K562 (cell line): ENCODE measurements around the gene ARL5C. TPM values are rescaled to one million over a fixed set of nuclear protein-coding genes. Genes with fewer than 3 reads are reported as not detected.

Experiments used
- ATAC-seq: fragments of 200-7000 bp; cut with Tn5 transposase; 3 replicates; pipeline ENCODE4 v1.9.1; 2020; ENCODE audit warnings: moderate library complexity
- BruUV-seq: library from RNA; stranded (reverse); fragments of 400-500 nt; replicated peaks from 2 replicates; lab custom pipeline; 2021; lab: Mats Ljungman, UMichigan
- CTCF ChIA-PET: fragments of 300-600 bp; formaldehyde crosslinking; extraction: SDS; loops from one replicate; lab custom pipeline; 2021; ENCODE audit warnings: low intra/inter-chr PET ratio; lab: Yijun Ruan, JAX
- POLR2A ChIA-PET: fragments of 300-600, 350-650 bp; sonication (Branson Sonifier 250); formaldehyde crosslinking; extraction: SDS; loops from one replicate; lab custom pipeline; 2021; ENCODE audit warnings: antibody characterized with exemption, inconsistent platforms; lab: Yijun Ruan, JAX
- DNase-seq, 4 experiments: peaks; one replicate each; pipeline versions ENCODE4 v3.0.0 to v3.0.0-alpha.2; 2011 to 2018; ENCODE audit warnings: low spot score in 3 of 4, mixed read lengths in 3 of 4; ENCODE audit errors: extremely low read depth in 1 of 4
- FAIRE-seq: peaks from 2 replicates; lab custom pipeline; 2011; peaks lifted over from hg19 to GRCh38; lab: Jason Lieb, UNC
- H2AFZ ChIP-seq: 2 replicates; pipeline ENCODE4 v1.6.0; 2011; ENCODE audit warnings: low read depth, low read length, control low read depth, inconsistent platforms
- H3K27ac ChIP-seq: fragments of 200-600 bp; 3 replicates; pipeline ENCODE4 v1.8.0; 2011; ENCODE audit warnings: low read depth, mild to moderate bottlenecking, control low read depth, inconsistent platforms, low read length, moderate library complexity, mixed read lengths; ENCODE audit errors: extremely low read depth
- H3K27me3 ChIP-seq, 2 experiments: fragments of 300-600 bp in 1 of 2; 2 replicates in 1 of 2; 3 replicates in 1 of 2; pipeline versions ENCODE4 v1.6.0 to v1.8.0; 2011; ENCODE audit warnings: inconsistent platforms in 2 of 2, low read length in 2 of 2, mild to moderate bottlenecking in 1 of 2, mixed read lengths in 1 of 2, moderate library complexity in 1 of 2; ENCODE audit not compliant: control insufficient read depth in 2 of 2, insufficient read depth in 2 of 2
- H3K36me3 ChIP-seq: fragments of 300-600 bp; 3 replicates; pipeline ENCODE4 v1.8.0; 2011; ENCODE audit warnings: mild to moderate bottlenecking, low read length, inconsistent platforms; ENCODE audit not compliant: control insufficient read depth, insufficient read depth
- H3K4me1 ChIP-seq, 2 experiments: fragments of 200-600 bp in 1 of 2; replicated peaks in 1 of 2; 2 replicates in 1 of 2; 3 replicates in 1 of 2; pipeline versions ENCODE4 v1.5.1 to v1.8.0; 2011; ENCODE audit warnings: inconsistent platforms in 2 of 2, low read length in 2 of 2, mild to moderate bottlenecking in 1 of 2, mixed read lengths in 1 of 2, moderate library complexity in 1 of 2; ENCODE audit not compliant: control insufficient read depth in 2 of 2, insufficient read depth in 2 of 2
- H3K4me2 ChIP-seq: 2 replicates; pipeline ENCODE4 v1.6.1; 2011; ENCODE audit warnings: low read length, control low read depth, inconsistent platforms, mixed read lengths; ENCODE audit not compliant: insufficient read depth
- H3K4me3 ChIP-seq: fragments of 200-600 bp; sonication (generic), shearing (Covaris generic); 2 replicates; pipeline ENCODE4 v1.5.1; 2016; ENCODE audit warnings: control low read depth, inconsistent platforms
- H3K79me2 ChIP-seq: fragments of 200-600 bp; 3 replicates; pipeline ENCODE4 v1.8.0; 2011; ENCODE audit warnings: low read length, inconsistent platforms; ENCODE audit not compliant: control insufficient read depth, insufficient read depth
- H3K9ac ChIP-seq, 2 experiments: 2 replicates each; pipeline versions ENCODE4 v1.6.0 to v1.6.1; 2011; ENCODE audit warnings: low read depth in 2 of 2, low read length in 2 of 2, control low read depth in 1 of 2, inconsistent platforms in 1 of 2, mild to moderate bottlenecking in 1 of 2, mixed read lengths in 1 of 2; ENCODE audit not compliant: insufficient read depth in 1 of 2
- H3K9me1 ChIP-seq: one replicate; pipeline ENCODE4 v1.6.0; 2011; ENCODE audit warnings: inconsistent platforms, mild to moderate bottlenecking, low read length, moderate library complexity; ENCODE audit not compliant: control insufficient read depth, insufficient read depth
- H3K9me3 ChIP-seq: replicated peaks from 2 replicates; pipeline ENCODE4 v1.5.1; 2011; ENCODE audit warnings: low read depth, low read length, inconsistent platforms; ENCODE audit not compliant: control insufficient read depth, insufficient read depth
- H4K20me1 ChIP-seq: replicated peaks from 2 replicates; pipeline ENCODE4 v1.6.1; 2011; ENCODE audit warnings: low read length, inconsistent platforms, mixed read lengths; ENCODE audit not compliant: control insufficient read depth, insufficient read depth
- BRD9 ChIP-seq: fragments of 450-650 bp; IDR thresholded peaks from 2 replicates; pipeline ENCODE4 v1.6.1; 2018; ENCODE audit warnings: low read depth; ENCODE audit not compliant: partially characterized antibody
- CCAR2 ChIP-seq: fragments of 200-400 bp; formaldehyde crosslinking; IDR thresholded peaks from 2 replicates; pipeline ENCODE4 v1.6.1; 2017; ENCODE audit warnings: mild to moderate bottlenecking, low read depth, low read length
- EGR1 ChIP-seq: fragments of 450-650 bp; conservative IDR thresholded peaks from 2 replicates; pipeline ENCODE4 v1.6.1; 2017; ENCODE audit warnings: mild to moderate bottlenecking
- GTF2B ChIP-seq: IDR thresholded peaks from 2 replicates; pipeline ENCODE4 v1.6.1; 2011; ENCODE audit not compliant: insufficient read length; ENCODE audit errors: extremely low read depth
- GTF2F1 ChIP-seq: IDR thresholded peaks from 2 replicates; pipeline ENCODE4 v1.6.1; 2011; ENCODE audit warnings: low read depth, low read length, improper control_type of control experiment
- KDM2B ChIP-seq: fragments of 250-450 bp; sonication (Bioruptor Pico); IDR thresholded peaks from 2 replicates; pipeline ENCODE4 v1.8.0; 2021; ENCODE audit warnings: mild to moderate bottlenecking, moderate library complexity
- KDM4B ChIP-seq, 2 experiments: fragments of 450-650 bp in 1 of 2; sonication (generic) in 1 of 2; IDR thresholded peaks; 2 replicates each; pipeline ENCODE4 v1.6.1; 2016 to 2017; ENCODE audit warnings: borderline replicate concordance in 2 of 2, antibody characterized with exemption in 1 of 2, low read depth in 1 of 2, mild to moderate bottlenecking in 1 of 2
- MAZ ChIP-seq, 2 experiments: fragments of 450-650 bp in 1 of 2; sonication (generic) in 1 of 2; formaldehyde crosslinking; IDR thresholded peaks in 1 of 2; conservative IDR thresholded peaks in 1 of 2; 2 replicates each; pipeline versions ENCODE4 v1.4.0 to v1.5.0; 2020; ENCODE audit warnings: mild to moderate bottlenecking in 1 of 2, missing genetic modification reagents in 1 of 2
- MITF ChIP-seq: IDR thresholded peaks from 2 replicates; pipeline ENCODE4 v1.6.1; 2014; ENCODE audit warnings: antibody characterized with exemption
- PHF20 ChIP-seq: fragments of 450-650 bp; IDR thresholded peaks from 2 replicates; pipeline ENCODE4 v1.6.1; 2018; ENCODE audit not compliant: partially characterized antibody
- PHF8 ChIP-seq: fragments of 200-600 bp; sonication (generic); IDR thresholded peaks from 2 replicates; pipeline ENCODE4 v1.6.1; 2012; ENCODE audit warnings: mixed run types, mild to moderate bottlenecking, inconsistent platforms, low read length, moderate library complexity, borderline replicate concordance
- PKNOX1 ChIP-seq: fragments of 450-650 bp; IDR thresholded peaks from 2 replicates; pipeline ENCODE4 v1.6.1; 2016
- POLR2A ChIP-seq: fragments of 450-650 bp; conservative IDR thresholded peaks from 2 replicates; pipeline ENCODE4 v1.6.1; 2016
- SIN3A ChIP-seq, 2 experiments: fragments of 150-350 bp in 1 of 2; IDR thresholded peaks; 2 replicates each; pipeline ENCODE4 v1.6.1; 2011 to 2016; ENCODE audit warnings: borderline replicate concordance in 2 of 2, low read depth in 2 of 2, low read length in 2 of 2, mild to moderate bottlenecking in 2 of 2, moderate library complexity in 2 of 2; ENCODE audit not compliant: control insufficient read depth in 1 of 2
- USF1 ChIP-seq: sonication (generic); formaldehyde crosslinking; IDR thresholded peaks from 2 replicates; pipeline ENCODE4 v1.9.0; 2022; ENCODE audit warnings: mild to moderate bottlenecking, missing genetic modification reagents
- ZNF253 ChIP-seq: fragments of 250-450 bp; sonication (Bioruptor Pico); conservative IDR thresholded peaks from 2 replicates; pipeline ENCODE4 v1.6.1; 2021; ENCODE audit warnings: mild to moderate bottlenecking
- ZNF75A ChIP-seq: fragments of 450-650 bp; formaldehyde crosslinking; IDR thresholded peaks from 2 replicates; pipeline ENCODE4 v1.4.0; 2020; ENCODE audit warnings: mild to moderate bottlenecking
- WGBS: fragments of 100-300 bp; shearing (Covaris generic); methylation state at CpG from one replicate; pipeline ENCODE4 v1.1.6; 2016; ENCODE audit warnings: low coverage, mixed read lengths; ENCODE audit not compliant: insufficient coverage; ENCODE audit errors: missing lambda C conversion rate; 5-methylcytosine and 5-hydroxymethylcytosine counted together
- in situ Hi-C: fragments of 300-500 bp; cut with MboI; formaldehyde crosslinking; loops from 4 replicates; pipeline ENCODE4 v1.15.0; 2018; ENCODE audit warnings: inconsistent platforms, mixed read lengths
- intact Hi-C: fragments of 100-400 bp; cut with micrococcal nuclease; formaldehyde crosslinking; loops from 2 replicates; pipeline ENCODE4 v1.14.2; 2022
- polyA plus RNA-seq, 8 experiments: library from polyadenylated mRNA; depleted of rRNA in 4 of 8; stranded (reverse) in 5 of 8; unstranded in 3 of 8; fragments of >200 nt; fragmentation: Nextera tagmentation in 2 of 8; fragmentation: Illumina TruSeq in 1 of 8; extraction: Ambion mirVana in 2 of 8; extraction: Trizol in 1 of 8; gene quantifications; 2 replicates each; pipeline versions ENCODE4 v1.2.1 to v1.2.3, GENCODE V29; 2011 to 2014; ENCODE audit warnings: inconsistent platforms in 1 of 8, missing spikeins in 1 of 8
- total RNA-seq, 7 experiments: library from RNA; depleted of rRNA in 6 of 7; stranded (reverse); fragments of >200 nt in 6 of 7; fragmentation: Illumina TruSeq in 2 of 7; extraction: Trizol in 2 of 7; gene quantifications; 2 replicates each; pipeline versions ENCODE4 v1.2.1 to v1.2.3, GENCODE V29; 2011 to 2021; ENCODE audit warnings: low replicate concordance in 1 of 7

The ARL5C gene
- total and polyA plus RNA-seq, 9 of the 15 experiments (the other 6 are each of a cell fraction or from before 2014, with no cell fraction given) = not detected

GRCh38 chr17:39200070-39200879 lies 34.3 kb upstream of the ARL5C start, which contains the start of gene RPL19 (continued):
- TF ChIP-seq KDM2B (CRISPR knock-in tag) (no peak), KDM4B (IDR thresholded peaks at IDR 0.05; ENCODE audit: borderline replicate concordance in 2 of 2, low read depth in 1 of 2) (0 out of 4 replicates have a peak, but pooled peaks of 1 of the 2 experiments have one; percentile 47), GTF2F1 (peak; percentile 92), BRD9 (peak; percentile 55), PHF8 (peak; percentile 96), CCAR2 (no peak)

GRCh38 chr17:39199820-39200069 lies 33.8 kb upstream of the ARL5C start:
- in situ Hi-C loops = no loop called here
- peak in 1 of 2 experiments; percentile 60; a peak in 1 of 4 replicates for TF ChIP-seq SIN3A (IDR thresholded peaks at IDR 0.05; ENCODE audit: borderline replicate concordance in 2 of 2, control insufficient read depth in 1 of 2, low read depth in 2 of 2, low read length in 2 of 2)
- no peak for TF ChIP-seq ZNF75A (CRISPR knock-in tag)
- peak; percentile 92 for TF ChIP-seq USF1 (CRISPR knock-in tag)
- no peak for TF ChIP-seq GTF2B
- TF ChIP-seq MAZ (CRISPR knock-in tag; conservative IDR thresholded peaks at IDR 0.05 in 1 of 2, IDR thresholded peaks at IDR 0.05 in 1 of 2) = no peak
- no peak for TF ChIP-seq ZNF253 (CRISPR knock-in tag)
- TF ChIP-seq PHF20 = peak; percentile 6
- TF ChIP-seq EGR1 = peak; percentile 91
- TF ChIP-seq MITF = 0 out of 2 replicates have a peak, but pooled peaks have one; percentile 40
- TF ChIP-seq PKNOX1 = no peak
- TF ChIP-seq POLR2A = peak; percentile 77; the same call in 1 of the 2 replicates

More at GRCh38 chr17:39199820-39200069, 33.8 kb upstream of the ARL5C start:
- Histone ChIP-seq H4K20me1 (peaks cover 12% of the 10 kb centered on the region), H3K9me1 (no peaks in the 10 kb centered on the region), H3K9ac (peak overlapping the region; percentile 98 to 99), H3K9me3 (no peaks in the 10 kb centered on the region), H3K27ac (peak overlapping the region; percentile 99), H3K27me3 (no peaks in the 10 kb centered on the region), H3K36me3 (peaks cover 41% of the 10 kb centered on the region), H3K4me1 (peaks cover 43 to 45% of the 10 kb centered on the region in 2 experiments; a peak in 4 of 5 replicates), H3K79me2 (peaks cover 48% of the 10 kb centered on the region), H3K4me3 (peak overlapping the region; percentile 73), H3K4me2 (peak overlapping the region; percentile 92), H2AFZ (peak overlapping the region; percentile 99)
- CTCF ChIA-PET = no interaction called here
- WGBS = 2% methylated on average over 10 of the region's 10 CpGs
- POLR2A ChIA-PET = interaction anchor here (0.6 to 2.5 kb wide), 20 partner anchors 9 to 781 kb away, joined by 3 to 16 read pairs (median 4); partner anchors contain the start of genes CDK12, PSMD3 and STAC2
- intact Hi-C loops = no loop called here
- ATAC-seq (peak; percentile 74), DNase-seq (peak; percentile 84 to 95 (median 90)), FAIRE-seq (peak; percentile 91)
- BruUV-seq = no TSS peak
